Adrenal gland (tissue), 12 donors: ENCODE results near the gene SPZ1. TPM values are rescaled to one million over a fixed set of nuclear protein-coding genes. Genes with fewer than 3 reads are reported as not detected.

Source experiments
- DNase-seq, 7 donors: peaks; one replicate each; pipeline ENCODE4 v3.0.0-alpha.2; 2019 to 2020
- H3K27ac ChIP-seq, 5 donors: fragments of 200-600 bp; sonication (generic) in 4 of 5; 1 replicate in 3 of 5; 2 replicates in 2 of 5; pipeline versions ENCODE4 v1.5.1 to v1.8.0; 2016 to 2020; ENCODE audit warnings: mild to moderate bottlenecking in 1 of 5
- H3K27me3 ChIP-seq: fragments of 200-600 bp; 2 replicates; pipeline ENCODE4 v1.8.0; 2021
- H3K36me3 ChIP-seq, 2 donors: fragments of 200-600 bp; replicated peaks in 1 of 2; 1 replicate in 1 of 2; 2 replicates in 1 of 2; pipeline versions ENCODE4 v1.5.1 to v1.8.0; 2018 to 2022
- H3K4me1 ChIP-seq, 2 donors: fragments of 200-600 bp; replicated peaks in 1 of 2; 1 replicate in 1 of 2; 2 replicates in 1 of 2; pipeline versions ENCODE4 v1.5.1 to v1.8.0; 2018 to 2021
- H3K4me3 ChIP-seq, 4 donors: fragments of 200-600 bp; sonication (generic) in 3 of 4; one replicate each; pipeline ENCODE4 v1.5.1; 2016 to 2018
- H3K9me3 ChIP-seq, 3 donors: fragments of 200-600 bp; sonication (generic) in 1 of 3; replicated peaks in 1 of 3; 1 replicate in 2 of 3; 2 replicates in 1 of 3; pipeline versions ENCODE4 v1.5.1 to v1.8.0; 2016 to 2021
- POLR2A ChIP-seq, 2 donors: fragments of 450-650 bp; IDR thresholded peaks; one replicate each; pipeline ENCODE4 v1.6.1; 2017; ENCODE audit warnings: antibody characterized with exemption in 2 of 2, mild to moderate bottlenecking in 2 of 2, moderate library complexity in 1 of 2
- WGBS, 4 donors: extraction: QIAGEN DNeasy Blood & Tissue Kit in 2 of 4; methylation state at CpG; one replicate each; pipeline versions ENCODE4 v1.1.5 to v1.1.7; 2013 to 2017; 5-methylcytosine and 5-hydroxymethylcytosine counted together
- intact Hi-C, 2 donors: fragments of 100-400 bp; cut with DNase I; formaldehyde crosslinking; loops; one replicate each; pipeline versions ENCODE4 v1.14.1 to v1.15.0; 2022 to 2023
- polyA plus RNA-seq, 3 donors: library from polyadenylated mRNA; stranded (reverse); fragments of 200-250 nt in 2 of 3; fragments of 350-450 nt in 1 of 3; fragmentation: Illumina TruSeq in 1 of 3; extraction: RNeasy Lipid Tissue Mini Kit (QIAGEN cat#74804) in 1 of 3; gene quantifications; one replicate each; pipeline ENCODE4 v1.2.3, GENCODE V29; 2013 to 2014
- total RNA-seq, 9 donors: library from RNA; depleted of rRNA in 4 of 9; stranded (reverse); fragments of >200 nt in 4 of 9; fragments of 120-200 nt in 1 of 9; fragmentation: NEBNext Ultra II Directional in 1 of 9; extraction: Animal tissue kit (Norgen Biotek cat#: 25700) in 1 of 9; gene quantifications; one replicate each; pipeline versions ENCODE4 v1.1.0 to v1.2.4, GENCODE V29; 2013 to 2023
- TF ChIP-seq, protein P1 (sequence below), 6 experiments: fragments of 450-650 bp in 4 of 6; fragments of 200-600 bp in 2 of 6; sonication (generic) in 1 of 6; IDR thresholded peaks; 1 replicate in 5 of 6; 2 replicates in 1 of 6; pipeline versions ENCODE4 v1.5.1 to v1.8.0; 2016 to 2021; ENCODE audit warnings: antibody characterized with exemption in 6 of 6, mild to moderate bottlenecking in 2 of 6, moderate library complexity in 1 of 6
- donor health status: healthy with polysubstance abuse.
- donor health status: Bipolar disorder and iron deficiency.
- donor health status: DM: yes; HTN: yes; CAD: no.
- donor health status: DM: no; HTN: no; CAD: no.
- donor health status: DM: no; HTN: no; CAD: no.
- donor health status: DM: yes; HTN: yes; CAD: no.

Gene SPZ1
- total and polyA plus RNA-seq, 12 donors: not detected

GRCh38 chr5:80360914-80361444, 41.2 kb downstream of the SPZ1 start:
- H3K36me3 ChIP-seq: no peaks in the 10 kb centered on the region
- intact Hi-C loops: no loop called here
- H3K4me3 ChIP-seq: no peak overlapping the region

DNA sequence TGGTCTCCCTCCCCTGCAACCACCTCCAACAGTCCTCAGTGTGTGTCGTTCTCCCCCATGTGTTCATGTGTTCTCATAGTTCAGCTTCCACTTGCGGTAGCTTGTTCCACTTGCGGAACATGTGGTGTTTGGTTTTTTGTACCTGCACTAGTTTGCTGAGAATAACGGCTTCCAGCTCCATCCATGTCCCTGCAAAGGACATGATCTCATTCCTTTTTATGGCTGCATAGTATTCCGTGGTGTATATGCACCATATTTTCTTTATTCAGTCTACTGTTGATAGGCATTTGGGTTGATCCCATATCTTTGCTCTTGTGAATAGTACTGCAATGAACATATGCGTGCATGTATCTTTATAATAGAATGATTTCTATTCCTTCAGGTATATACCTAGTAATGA, 45.1 kb downstream of the SPZ1 start:
- Histone ChIP-seq H3K27me3 (no peaks in the 10 kb centered on the region), H3K4me3 (no peak overlapping the region), H3K27ac (no peak overlapping the region), H3K36me3 (no peaks in the 10 kb centered on the region), H3K4me1 (no peaks in the 10 kb centered on the region), H3K9me3 (no peaks in the 10 kb centered on the region)
- intact Hi-C loops: no loop called here
- no peak for TF ChIP-seq POLR2A (IDR thresholded peaks at IDR 0.05)
- TF ChIP-seq, protein P1, sequence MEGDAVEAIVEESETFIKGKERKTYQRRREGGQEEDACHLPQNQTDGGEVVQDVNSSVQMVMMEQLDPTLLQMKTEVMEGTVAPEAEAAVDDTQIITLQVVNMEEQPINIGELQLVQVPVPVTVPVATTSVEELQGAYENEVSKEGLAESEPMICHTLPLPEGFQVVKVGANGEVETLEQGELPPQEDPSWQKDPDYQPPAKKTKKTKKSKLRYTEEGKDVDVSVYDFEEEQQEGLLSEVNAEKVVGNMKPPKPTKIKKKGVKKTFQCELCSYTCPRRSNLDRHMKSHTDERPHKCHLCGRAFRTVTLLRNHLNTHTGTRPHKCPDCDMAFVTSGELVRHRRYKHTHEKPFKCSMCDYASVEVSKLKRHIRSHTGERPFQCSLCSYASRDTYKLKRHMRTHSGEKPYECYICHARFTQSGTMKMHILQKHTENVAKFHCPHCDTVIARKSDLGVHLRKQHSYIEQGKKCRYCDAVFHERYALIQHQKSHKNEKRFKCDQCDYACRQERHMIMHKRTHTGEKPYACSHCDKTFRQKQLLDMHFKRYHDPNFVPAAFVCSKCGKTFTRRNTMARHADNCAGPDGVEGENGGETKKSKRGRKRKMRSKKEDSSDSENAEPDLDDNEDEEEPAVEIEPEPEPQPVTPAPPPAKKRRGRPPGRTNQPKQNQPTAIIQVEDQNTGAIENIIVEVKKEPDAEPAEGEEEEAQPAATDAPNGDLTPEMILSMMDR (IDR thresholded peaks at IDR 0.05): no peak
- 84 to 90% (median 87%) methylated on average over 6 of the region's 6 CpGs for WGBS, 4 donors
- no peak for DNase-seq

More at GRCh38 chr5:80360914-80361444, 41.2 kb downstream of the SPZ1 start:
- H3K9me3 ChIP-seq: no peaks in the 10 kb centered on the region
- TF ChIP-seq POLR2A (IDR thresholded peaks at IDR 0.05): no peak
- TF ChIP-seq, protein P1 (IDR thresholded peaks at IDR 0.05): no peak
- no peak overlapping the region for H3K27ac ChIP-seq
- no peaks in the 10 kb centered on the region for H3K4me1 ChIP-seq
- DNase-seq: no peak
- no peaks in the 10 kb centered on the region for H3K27me3 ChIP-seq

- Histone ChIP-seq H3K36me3 (no peaks in the 10 kb centered on the region), H3K27me3 (no peaks in the 10 kb centered on the region), H3K4me1 (no peaks in the 10 kb centered on the region), H3K27ac (no peak overlapping the region), H3K9me3 (no peaks in the 10 kb centered on the region), H3K4me3 (no peak overlapping the region)
- intact Hi-C loops: no loop called here
- TF ChIP-seq, protein P1 (IDR thresholded peaks at IDR 0.05): no peak
- TF ChIP-seq POLR2A (IDR thresholded peaks at IDR 0.05): no peak
- 73 to 83% (median 78%) methylated on average over 4 of the region's 4 CpGs for WGBS, 4 donors
- DNase-seq: no peak
These were observed 49.1 kb downstream of the SPZ1 start for GRCh38 chr5:80368661-80369480.

- intact Hi-C loops: no loop called here
- no peaks in the 10 kb centered on the region for H3K27me3 ChIP-seq
- no peak overlapping the region for H3K27ac ChIP-seq
- DNase-seq: no peak
- TF ChIP-seq POLR2A (IDR thresholded peaks at IDR 0.05): no peak
- TF ChIP-seq, protein P1 (IDR thresholded peaks at IDR 0.05): no peak
- H3K4me3 ChIP-seq: no peak overlapping the region
- no peaks in the 10 kb centered on the region for H3K9me3 ChIP-seq
- WGBS, 4 donors: 78 to 84% (median 81%) methylated on average over 8 of the region's 8 CpGs
- H3K4me1 ChIP-seq: no peaks in the 10 kb centered on the region
- H3K36me3 ChIP-seq: no peaks in the 10 kb centered on the region
These were observed 49.7 kb downstream of the SPZ1 start for GRCh38 chr5:80369521-80369920.
